HG03342 (cell line): Measurements from ENCODE around the gene FBLN2.

Source experiments
- ATAC-seq: cut with Tn5 transposase; IDR thresholded peaks from one replicate; pipeline ENCODE4 v1.9.1; 2021; ENCODE audit warnings: mild to moderate bottlenecking, moderate library complexity; ENCODE audit not compliant: unreplicated experiment

FBLN2 gene

DNA sequence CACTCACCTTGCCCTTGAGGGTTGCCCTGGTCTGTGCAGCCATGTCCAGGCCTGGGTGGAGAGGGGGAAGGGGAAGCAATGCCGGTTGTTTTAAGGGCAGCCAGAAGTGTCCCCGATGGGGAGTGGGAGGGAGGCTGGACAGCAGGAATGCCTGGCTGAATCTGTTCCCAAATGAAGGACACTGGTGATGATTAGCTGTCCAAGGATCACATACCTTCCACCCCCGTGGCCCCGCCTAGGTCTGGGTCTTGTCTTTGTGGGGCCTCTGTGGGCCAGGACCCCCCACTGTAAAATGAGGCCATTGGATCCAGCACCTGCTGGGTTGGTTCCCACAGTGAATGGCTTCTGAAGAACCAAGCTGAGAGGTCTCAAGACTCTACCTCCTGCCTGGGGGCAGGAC lies 71.4 kb downstream of the FBLN2 start:
- no peak for ATAC-seq

DNA sequence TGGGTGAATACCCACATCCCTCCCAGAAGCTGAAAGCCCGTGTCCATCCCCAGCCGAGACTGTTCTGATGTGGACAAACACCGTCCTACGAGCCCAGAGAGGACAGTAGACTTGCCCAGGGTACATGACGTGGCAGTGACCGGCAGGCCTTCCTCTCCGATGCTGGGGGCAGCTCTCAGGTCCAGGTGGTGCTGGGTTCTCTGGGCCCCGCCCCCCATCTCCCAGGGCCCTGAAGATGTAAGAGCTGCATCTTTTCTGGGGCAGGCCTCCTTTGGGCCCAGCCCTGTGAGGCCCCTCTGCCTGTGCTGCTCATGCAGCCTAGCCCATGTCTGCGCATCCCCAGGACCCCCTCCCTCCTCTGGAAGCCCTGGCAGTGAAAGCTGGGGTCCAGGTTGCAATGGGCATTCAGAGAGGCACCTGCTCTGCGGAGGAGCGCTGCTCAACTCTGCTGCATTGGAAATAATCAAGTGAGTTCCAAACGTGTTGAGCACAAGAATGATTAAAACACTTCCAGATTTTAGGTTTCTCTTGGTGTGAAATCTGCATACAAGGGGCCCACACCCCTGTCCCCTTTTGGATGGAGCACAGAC lies 71.9 kb downstream of the FBLN2 start:
- ATAC-seq: no peak

DNA sequence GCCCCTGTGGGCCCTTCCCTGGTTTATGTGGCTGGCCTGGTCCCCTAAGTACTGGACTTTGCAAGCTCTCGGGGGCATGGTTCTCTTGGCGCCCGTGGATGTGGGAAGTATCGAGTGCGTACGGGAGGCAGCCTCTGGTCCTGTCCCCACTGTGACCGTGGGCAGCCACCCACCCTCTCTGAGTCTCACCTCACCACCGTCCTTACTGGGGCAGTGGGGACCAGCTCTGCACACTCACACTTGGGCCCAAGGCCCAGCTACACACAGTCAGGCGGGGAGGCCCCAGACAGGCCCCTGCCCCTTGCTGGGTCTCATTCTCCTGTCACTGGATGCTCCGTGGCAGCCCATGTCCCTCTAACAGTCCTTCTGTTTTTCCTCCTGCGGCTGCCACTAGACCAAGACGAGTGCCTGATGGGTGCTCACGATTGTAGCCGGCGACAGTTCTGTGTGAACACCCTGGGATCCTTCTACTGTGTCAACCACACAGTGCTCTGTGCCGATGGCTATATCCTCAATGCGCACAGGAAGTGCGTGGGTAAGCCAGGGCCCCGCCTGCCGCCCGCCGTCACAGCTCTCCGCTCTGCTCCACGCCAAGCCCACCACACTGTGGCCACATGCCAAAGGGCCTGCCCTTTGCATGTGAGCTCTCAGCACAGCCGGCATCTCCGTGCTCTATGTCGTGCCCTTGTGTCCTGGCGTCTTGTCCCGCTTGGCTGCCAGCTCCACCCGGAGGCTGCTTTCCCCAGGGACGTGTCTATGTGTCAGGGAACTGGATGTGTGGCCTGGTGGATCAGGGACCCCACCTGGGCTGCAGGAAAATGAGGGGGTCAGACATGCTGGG lies 72.7 kb downstream of the FBLN2 start:
- no peak for ATAC-seq

DNA sequence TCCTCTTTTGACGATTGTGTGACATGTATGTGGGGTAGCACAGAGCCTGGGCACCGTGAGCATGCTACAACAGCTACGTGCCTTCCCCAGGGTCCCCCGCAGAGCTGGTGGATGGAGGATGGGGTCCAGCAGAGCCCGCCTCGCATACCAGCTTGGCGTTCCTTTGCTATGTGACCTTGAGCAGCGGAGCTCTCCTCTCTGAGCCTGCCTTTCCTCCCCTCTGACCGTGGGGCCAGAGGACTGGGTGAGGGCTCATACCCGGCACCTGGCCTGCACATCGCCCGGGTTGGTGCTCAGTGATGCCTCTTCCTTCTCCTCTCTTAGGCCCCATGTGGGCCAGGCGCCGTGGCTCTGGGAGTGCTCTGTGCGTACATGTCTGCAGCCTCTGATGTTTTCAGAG lies 73.4 kb downstream of the FBLN2 start:
- ATAC-seq: no peak

DNA sequence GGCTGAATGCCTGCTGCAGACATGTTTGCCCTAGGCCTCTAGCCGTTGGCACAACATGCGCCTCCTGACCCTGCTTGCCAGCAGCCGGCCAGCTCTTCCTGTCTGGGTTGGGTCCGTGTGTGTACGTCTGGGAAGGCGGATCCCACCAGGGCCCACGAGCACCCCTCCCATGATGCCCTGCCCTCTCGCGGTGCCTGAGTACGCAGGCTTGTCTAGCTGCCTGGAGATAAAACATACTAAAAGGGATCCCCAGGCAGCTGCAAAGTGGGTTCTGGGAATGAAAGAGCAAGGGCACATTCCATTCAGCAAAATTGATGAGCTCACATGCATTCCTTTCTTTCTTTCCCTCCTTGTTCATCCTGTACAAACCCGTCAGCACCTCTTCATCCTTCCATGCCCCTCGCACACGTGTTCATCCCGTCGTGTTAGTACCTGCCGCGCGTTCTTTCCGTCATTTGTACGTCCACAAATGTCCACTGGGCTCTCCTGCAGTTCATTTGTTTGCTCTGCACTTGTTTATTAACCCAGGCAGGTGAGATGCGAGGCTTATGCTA lies 74.3 kb downstream of the FBLN2 start:
- no peak for ATAC-seq

DNA sequence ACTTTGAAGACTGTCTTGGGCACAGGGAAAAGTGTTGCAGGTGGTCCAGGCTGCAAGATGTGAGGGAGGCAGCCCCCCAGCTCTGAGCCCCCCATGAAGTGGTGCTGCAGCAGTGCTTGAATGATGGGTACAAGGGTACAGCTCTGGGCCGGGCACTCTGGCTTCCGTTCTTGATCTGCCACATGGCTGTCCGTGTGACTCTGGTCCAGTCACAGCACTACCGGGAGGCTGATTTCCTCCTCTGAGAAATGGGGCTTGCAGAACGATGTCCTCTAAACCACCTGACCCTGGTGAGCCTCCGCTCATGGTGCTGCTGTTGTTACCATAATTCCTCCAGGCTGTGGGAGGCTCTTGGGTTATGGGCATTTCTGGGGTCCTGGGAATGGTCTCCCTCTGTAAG lies 75.1 kb downstream of the FBLN2 start:
- ATAC-seq: no peak

DNA sequence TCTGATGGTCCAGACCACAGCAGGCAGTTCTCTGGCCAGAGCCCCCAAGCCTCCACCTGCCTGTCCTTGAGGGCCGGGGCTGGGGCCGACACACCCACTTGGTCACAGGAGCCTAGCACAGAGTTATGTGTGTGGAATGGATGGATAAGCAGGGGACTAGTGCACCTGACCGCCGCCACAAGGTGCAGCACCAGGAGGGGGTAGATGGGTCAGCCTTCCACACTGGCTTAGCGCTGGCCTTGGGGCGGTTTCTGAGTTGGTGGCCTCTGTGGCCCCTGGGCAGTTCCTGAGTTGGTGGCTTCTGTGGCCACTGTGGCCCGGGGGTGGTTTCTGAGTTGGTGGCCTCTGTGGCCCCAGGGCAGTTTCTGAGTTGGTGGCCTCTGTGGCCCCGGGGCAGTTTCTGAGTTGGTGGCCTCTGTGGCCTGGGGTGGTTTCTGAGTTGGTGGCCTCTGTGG lies 75.8 kb downstream of the FBLN2 start:
- ATAC-seq: no peak

DNA sequence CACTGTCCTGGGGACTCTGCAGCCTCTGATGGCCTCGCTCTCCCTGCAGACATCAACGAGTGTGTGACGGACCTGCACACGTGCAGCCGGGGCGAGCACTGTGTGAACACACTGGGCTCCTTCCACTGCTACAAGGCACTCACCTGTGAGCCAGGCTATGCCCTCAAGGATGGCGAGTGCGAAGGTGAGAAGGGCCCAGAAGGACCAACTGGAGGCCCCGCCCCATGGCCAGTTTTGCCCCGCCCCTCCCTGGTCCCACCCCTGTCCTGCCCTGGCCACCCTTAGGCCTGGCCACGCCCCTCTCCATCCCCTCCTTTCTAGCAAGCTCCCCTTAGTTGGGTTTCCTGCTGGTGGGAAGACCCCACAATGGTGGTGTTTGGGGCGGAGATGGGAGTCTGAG lies 77.5 kb downstream of the FBLN2 start:
- ATAC-seq: no peak

DNA sequence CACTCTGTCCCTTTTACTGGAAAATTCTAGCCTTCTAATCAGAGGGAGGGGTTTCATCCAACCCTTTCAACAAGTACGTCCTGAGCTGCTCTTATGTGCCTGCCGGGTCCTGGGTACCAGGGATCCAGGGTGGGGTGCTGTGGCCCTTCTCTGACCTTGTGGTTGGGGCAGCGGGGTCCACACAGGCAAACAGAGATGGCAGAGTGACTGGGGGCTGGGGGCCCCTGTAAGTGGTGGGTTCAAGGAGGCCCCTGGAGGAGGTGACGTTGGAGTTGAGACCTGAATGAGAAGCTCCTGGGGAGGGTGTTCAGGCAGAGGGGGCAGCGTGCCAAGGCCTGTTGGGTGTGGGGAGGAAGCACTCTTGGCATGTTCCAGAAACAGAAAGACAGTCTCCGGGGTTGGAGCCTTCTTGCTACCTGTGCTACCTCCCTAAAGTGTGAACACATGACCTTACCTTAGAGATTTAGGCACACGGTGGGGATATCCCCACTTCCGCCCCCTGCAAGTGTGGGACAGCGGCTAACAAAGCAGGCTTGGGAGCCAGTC lies 78.1 kb downstream of the FBLN2 start:
- no peak for ATAC-seq

DNA sequence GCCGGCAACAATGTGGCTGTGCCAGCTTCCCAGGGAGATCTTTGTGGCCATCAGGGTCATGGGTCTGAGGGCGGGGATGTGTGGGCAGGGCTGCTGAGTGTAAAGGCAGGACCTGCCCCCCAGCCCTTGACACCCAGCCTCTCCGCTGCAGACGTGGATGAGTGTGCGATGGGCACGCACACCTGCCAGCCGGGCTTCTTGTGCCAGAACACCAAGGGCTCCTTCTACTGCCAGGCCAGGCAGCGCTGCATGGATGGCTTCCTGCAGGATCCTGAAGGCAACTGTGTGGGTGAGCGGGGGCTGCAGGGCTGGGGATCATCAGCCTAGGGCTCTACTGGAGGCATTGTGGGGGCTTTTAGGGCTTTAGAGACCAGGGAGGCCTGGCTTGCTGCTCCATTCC lies 78.8 kb downstream of the FBLN2 start:
- ATAC-seq: no peak

DNA sequence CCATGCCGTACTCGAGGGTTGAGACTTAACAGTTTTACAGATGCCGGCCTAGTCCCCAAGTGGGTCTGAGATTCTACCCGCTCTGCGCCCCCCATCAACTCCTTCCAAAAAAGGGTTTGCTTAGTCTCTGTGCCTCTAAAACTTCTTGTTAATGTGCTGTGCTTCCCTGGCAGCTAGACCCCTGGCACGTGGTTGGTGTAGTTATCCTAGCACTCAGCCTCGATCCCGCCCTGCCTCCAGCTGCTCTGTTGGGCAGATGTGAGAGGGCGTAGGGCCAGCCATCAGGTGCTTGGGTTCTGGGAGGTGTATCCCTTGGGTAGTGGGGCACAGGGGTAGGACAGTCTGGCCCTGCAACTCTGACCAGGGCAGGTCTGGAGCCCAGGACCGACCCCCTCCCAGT lies 79.5 kb downstream of the FBLN2 start:
- ATAC-seq: no peak

DNA sequence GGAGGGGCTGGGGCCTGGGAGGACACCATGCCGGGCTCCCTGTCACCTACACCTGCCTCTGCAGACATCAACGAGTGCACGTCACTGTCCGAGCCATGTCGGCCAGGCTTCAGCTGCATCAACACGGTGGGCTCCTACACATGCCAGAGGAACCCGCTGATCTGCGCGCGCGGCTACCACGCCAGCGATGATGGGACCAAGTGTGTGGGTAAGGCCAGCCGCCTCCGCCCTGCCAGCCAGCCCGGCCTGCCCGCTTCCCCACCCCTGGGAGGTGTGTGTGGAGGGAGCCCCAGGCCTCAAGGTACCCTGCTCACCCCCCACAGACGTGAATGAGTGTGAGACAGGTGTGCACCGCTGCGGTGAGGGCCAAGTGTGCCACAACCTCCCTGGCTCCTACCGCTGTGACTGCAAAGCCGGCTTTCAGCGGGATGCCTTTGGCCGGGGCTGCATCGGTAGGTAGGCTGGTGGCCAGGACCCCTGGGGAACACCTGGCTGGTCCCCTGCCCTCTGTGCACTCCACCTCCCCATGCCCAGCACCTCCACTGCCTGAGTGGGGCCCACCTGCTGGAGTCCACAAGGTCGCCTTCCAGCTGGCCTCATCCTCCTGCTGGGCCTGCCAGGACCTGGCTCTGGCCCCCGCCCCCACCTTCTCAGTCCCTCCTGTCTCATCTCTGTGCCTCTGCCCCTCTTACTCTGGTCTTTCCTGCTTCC lies 80.1 kb downstream of the FBLN2 start:
- no peak for ATAC-seq

DNA sequence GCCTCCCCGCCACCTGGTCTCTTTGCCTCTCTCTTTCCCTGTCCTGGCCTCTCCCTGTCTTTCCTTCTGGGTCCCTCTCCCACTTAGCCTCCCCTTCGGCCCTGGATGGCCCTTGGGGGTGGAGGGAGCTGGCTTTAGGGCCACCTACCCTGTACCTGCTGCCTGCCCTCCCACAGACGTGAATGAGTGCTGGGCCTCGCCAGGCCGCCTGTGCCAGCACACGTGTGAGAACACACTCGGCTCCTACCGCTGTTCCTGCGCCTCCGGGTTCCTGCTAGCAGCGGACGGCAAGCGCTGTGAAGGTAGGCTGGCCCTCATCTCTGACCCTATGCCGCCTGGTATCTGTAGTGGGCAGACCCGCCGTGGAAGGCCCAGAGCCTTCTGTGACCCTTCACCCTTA lies 80.7 kb downstream of the FBLN2 start:
- ATAC-seq: no peak

DNA sequence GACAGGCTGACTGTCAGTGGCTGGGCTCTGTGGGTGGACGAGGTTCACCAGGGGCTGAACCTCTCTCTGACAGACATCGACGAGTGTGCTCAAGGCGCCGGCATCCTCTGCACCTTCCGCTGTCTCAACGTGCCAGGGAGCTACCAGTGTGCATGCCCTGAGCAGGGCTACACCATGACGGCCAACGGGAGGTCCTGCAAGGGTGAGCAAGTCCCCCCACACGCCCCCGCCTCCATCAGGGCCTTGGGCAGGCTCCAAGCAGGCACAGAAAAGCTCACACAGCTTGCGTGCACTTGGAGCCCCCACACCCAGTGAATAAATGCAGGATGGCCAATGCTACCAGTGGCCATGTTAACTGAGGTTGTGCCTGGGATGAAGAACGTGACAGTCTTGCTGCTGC lies 82.3 kb downstream of the FBLN2 start:
- ATAC-seq: no peak

DNA sequence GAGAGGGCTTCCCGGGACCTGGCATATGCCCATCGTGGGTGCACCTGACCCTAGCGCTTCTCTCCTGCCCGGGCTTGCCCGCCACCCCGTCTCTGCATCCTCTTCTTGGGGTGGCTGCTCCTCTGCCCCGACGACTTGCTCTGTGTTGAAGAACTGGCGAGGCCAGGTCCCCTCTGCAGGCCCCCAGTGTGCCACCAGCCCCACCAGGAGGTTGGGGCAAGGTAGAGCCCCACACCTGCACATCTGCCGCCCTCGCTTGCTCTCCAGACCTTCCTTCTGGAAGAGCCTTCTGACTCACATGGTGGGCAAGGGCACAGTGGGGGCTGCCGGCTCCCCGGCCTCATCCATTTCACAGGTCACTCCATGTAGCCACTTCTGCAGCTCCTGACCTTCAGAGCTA lies 84.3 kb downstream of the FBLN2 start:
- no peak for ATAC-seq

DNA sequence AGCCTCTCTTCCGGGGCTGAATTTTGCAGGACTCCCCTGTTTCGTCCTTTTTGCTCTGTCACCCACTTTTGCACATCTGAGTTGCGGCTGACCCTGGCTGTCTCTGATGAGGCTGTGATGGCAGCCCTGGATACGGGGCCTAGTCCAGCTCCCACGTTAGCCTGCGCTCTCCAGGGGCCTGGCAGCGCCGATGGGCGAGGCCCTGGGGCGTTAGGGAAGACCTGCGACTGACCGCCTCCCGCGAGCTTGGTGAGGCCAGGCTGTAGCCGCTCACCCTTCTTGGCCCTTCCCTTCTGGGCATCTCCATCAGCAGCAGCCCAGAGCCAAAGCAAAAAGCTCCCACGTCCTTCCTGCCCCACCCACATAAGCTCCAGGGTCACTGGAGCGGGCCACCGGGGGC lies 85.2 kb downstream of the FBLN2 start:
- no peak for ATAC-seq

DNA sequence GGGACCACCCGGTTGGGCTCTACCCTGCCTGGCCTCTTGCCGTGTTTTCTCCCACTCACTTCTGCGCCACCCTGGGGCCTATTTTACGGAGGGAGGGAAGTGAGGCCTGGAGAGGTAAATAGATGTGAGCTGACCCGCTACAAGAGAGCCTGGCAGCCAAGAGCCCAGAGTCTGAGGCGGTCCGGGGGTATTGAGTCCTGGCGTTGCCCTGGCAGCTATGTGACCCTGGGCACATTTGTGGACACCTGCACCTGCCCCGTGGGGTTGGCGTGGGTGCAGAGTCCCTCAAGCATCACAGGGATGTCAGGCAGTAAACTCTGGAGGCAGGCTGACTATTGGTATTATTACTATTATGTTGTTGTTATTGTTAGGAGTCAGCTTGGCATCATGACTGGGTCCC lies 85.7 kb downstream of the FBLN2 start:
- no peak for ATAC-seq

DNA sequence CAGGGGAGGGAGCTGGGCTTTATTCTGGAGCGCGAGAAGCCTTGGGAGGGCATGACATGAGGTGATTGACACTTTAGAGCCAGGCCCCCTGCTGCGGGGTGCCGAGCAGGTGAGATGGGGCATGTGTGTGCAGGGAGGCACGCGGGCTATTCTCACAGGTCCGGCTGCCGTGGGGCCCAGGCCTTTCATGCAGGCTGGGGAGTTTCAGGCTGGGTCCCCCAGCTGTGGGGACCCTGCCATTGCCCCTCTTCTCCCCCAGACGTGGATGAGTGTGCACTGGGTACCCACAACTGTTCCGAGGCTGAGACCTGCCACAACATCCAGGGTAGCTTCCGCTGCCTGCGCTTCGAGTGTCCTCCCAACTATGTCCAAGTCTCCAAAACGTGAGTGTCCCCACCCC lies 87.3 kb downstream of the FBLN2 start:
- no peak for ATAC-seq

DNA sequence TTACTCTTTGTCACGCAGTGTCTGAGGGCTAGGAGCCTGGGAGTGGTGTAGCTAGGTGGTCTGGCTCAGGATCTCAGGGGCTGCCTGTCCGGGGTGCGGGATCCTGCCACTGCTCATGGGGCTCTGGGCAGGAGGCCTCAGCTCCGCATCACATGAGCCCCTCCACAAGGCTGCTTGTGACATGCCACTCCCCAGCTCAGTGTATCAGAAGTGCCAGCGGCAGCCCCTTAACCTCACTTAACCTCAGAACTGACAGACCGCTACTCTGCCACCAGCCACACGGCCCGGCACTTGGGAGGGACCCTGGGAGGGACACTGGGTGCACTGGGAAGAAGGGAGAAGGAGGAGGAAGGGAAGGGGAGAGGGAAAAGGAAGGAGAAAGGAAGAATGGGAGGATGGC lies 87.9 kb downstream of the FBLN2 start:
- ATAC-seq: no peak

DNA sequence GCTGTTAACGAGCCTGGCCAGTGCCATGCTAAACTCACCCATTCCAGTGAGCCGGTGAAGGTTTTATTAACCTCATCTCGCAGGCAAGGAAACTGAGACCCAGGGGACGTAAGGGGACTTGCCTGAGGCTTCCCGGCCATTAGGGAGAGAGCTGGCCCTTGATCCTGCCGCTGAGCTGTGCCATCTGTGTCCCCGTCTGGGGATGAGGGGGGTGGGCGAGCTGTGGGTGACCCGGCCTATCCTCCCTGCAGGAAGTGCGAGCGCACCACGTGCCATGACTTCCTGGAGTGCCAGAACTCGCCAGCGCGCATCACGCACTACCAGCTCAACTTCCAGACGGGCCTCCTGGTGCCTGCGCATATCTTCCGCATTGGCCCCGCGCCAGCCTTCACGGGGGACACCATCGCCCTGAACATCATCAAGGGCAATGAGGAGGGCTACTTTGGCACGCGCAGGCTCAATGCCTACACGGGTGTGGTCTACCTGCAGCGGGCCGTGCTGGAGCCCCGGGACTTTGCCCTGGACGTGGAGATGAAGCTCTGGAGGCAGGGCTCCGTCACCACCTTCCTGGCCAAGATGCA lies 88.5 kb downstream of the FBLN2 start:
- no peak for ATAC-seq

DNA sequence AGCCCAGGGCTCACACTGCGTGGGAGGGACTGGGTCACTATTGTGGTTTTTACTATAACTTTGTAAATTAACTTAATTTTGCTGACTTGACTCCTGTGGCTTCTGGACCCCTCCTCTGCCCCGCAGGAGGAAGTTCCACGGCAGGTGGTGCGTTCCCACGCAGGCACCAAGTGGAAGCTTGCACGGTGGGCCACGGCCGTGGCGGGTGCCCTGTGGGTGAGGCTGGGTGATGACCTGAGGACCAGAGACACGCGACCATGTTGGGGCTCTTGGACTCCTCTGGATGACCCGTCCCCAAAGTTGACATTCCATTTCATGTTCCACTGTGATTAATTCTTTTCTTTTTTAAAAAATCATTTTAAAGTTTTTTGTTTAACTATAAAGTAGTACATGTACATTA lies 89.0 kb downstream of the FBLN2 start:
- no peak for ATAC-seq
